ENCODE results near the gene ERCC8. TPM values are rescaled to one million over a fixed set of nuclear protein-coding genes. Genes with fewer than 3 reads are reported as not detected.
"Not testable (repeated sequence)": the region's sequence is repeated elsewhere in the genome, so short reads cannot be mapped to it uniquely, and the experiment has no call there.

ERCC8 gene
- total RNA-seq, result 29.2 and 30.4 TPM in 2 replicates

GRCh38 chr5:60944904-60945812, at the start of gene ERCC8, which contains the start of gene NDUFAF2:
TSS of gene ERCC8 (minus strand) at chr5:60945070. CDS start at chr5:60945008, 62 bp downstream.
TSS of gene NDUFAF2 (plus strand) at chr5:60945205. CDS start at chr5:60945256, 51 bp downstream.
- peak; percentile 72 for DNase-seq (ENCODE audit: low read depth)
- peak within 1 kb of the TSS; percentile 92 for H3K4me3 ChIP-seq (ENCODE audit: low read depth, low read length)
- no peak for TF ChIP-seq CTCF (IDR thresholded peaks at IDR 0.05; ENCODE audit: insufficient read depth, low read length, poor library complexity, severe bottlenecking)
- H3K27me3 ChIP-seq (ENCODE audit: control insufficient read depth, insufficient read depth, low read length), result no peaks in the 10 kb centered on the region
- no peaks in the 10 kb centered on the region for H3K36me3 ChIP-seq (ENCODE audit: control insufficient read depth, insufficient read depth, low read length)

GRCh38 chr5:60993875-60994571, 49.2 kb upstream of the ERCC8 start:
- Histone ChIP-seq H3K4me3 (ENCODE audit: low read depth, low read length) (no peak overlapping the region), H3K27me3 (ENCODE audit: control insufficient read depth, insufficient read depth, low read length) (no peaks in the 10 kb centered on the region), H3K36me3 (ENCODE audit: control insufficient read depth, insufficient read depth, low read length) (peaks cover 1% of the 10 kb centered on the region)
- no peak for TF ChIP-seq CTCF (IDR thresholded peaks at IDR 0.05; ENCODE audit: insufficient read depth, low read length, poor library complexity, severe bottlenecking)
- no peak for DNase-seq (ENCODE audit: low read depth)

GRCh38 chr5:60993425-60993824, 48.6 kb upstream of the ERCC8 start:
- DNase-seq (ENCODE audit: low read depth), result no peak
- Histone ChIP-seq H3K4me3 (ENCODE audit: low read depth, low read length) (no peak overlapping the region), H3K36me3 (ENCODE audit: control insufficient read depth, insufficient read depth, low read length) (peaks cover 1% of the 10 kb centered on the region), H3K27me3 (ENCODE audit: control insufficient read depth, insufficient read depth, low read length) (no peaks in the 10 kb centered on the region)
- no peak for TF ChIP-seq CTCF (IDR thresholded peaks at IDR 0.05; ENCODE audit: insufficient read depth, low read length, poor library complexity, severe bottlenecking)

GRCh38 chr5:60992871-60993270, 48.0 kb upstream of the ERCC8 start:
- Histone ChIP-seq H3K36me3 (ENCODE audit: control insufficient read depth, insufficient read depth, low read length) (peaks cover 1% of the 10 kb centered on the region), H3K27me3 (ENCODE audit: control insufficient read depth, insufficient read depth, low read length) (no peaks in the 10 kb centered on the region), H3K4me3 (ENCODE audit: low read depth, low read length) (no peak overlapping the region)
- no peak for DNase-seq (ENCODE audit: low read depth)
- no peak for TF ChIP-seq CTCF (IDR thresholded peaks at IDR 0.05; ENCODE audit: insufficient read depth, low read length, poor library complexity, severe bottlenecking)

GRCh38 chr5:60989790-60990189, 44.9 kb upstream of the ERCC8 start:
- Histone ChIP-seq H3K27me3 (ENCODE audit: control insufficient read depth, insufficient read depth, low read length) (no peaks in the 10 kb centered on the region), H3K36me3 (ENCODE audit: control insufficient read depth, insufficient read depth, low read length) (peaks cover 1% of the 10 kb centered on the region), H3K4me3 (ENCODE audit: low read depth, low read length) (no peak overlapping the region)
- TF ChIP-seq CTCF (IDR thresholded peaks at IDR 0.05; ENCODE audit: insufficient read depth, low read length, poor library complexity, severe bottlenecking), result no peak
- no peak for DNase-seq (ENCODE audit: low read depth)

GRCh38 chr5:60982127-60982526, 37.3 kb upstream of the ERCC8 start:
- H3K36me3 ChIP-seq (ENCODE audit: control insufficient read depth, insufficient read depth, low read length); H3K27me3 ChIP-seq (ENCODE audit: control insufficient read depth, insufficient read depth, low read length); DNase-seq (ENCODE audit: low read depth); H3K4me3 ChIP-seq (ENCODE audit: low read depth, low read length): not testable (repeated sequence)

Measured in kidney epithelial cell (primary cell).